Effector memory CD4-positive, alpha-beta T cell (primary cell): ENCODE data around the gene TAF5.

Source experiments
- DNase-seq, 3 donors: peaks; one replicate each; pipeline ENCODE4 v3.0.0-alpha.2; 2020
- H3K27ac ChIP-seq: 2 replicates; pipeline ENCODE4 v1.7.0; 2013; ENCODE audit warnings: mild to moderate bottlenecking, low read length, moderate library complexity; ENCODE audit not compliant: insufficient read depth, poor library complexity, severe bottlenecking
- H3K27me3 ChIP-seq: replicated peaks from 2 replicates; pipeline ENCODE4 v1.7.0; 2013; ENCODE audit warnings: mild to moderate bottlenecking, low read length; ENCODE audit not compliant: insufficient read depth, control insufficient read depth, poor library complexity, severe bottlenecking
- H3K36me3 ChIP-seq: 2 replicates; pipeline ENCODE4 v1.7.0; 2013; ENCODE audit warnings: mild to moderate bottlenecking, low read length, moderate library complexity; ENCODE audit not compliant: control insufficient read depth, insufficient read depth
- H3K4me1 ChIP-seq: 2 replicates; pipeline ENCODE4 v1.7.0; 2013; ENCODE audit warnings: low read length, mild to moderate bottlenecking; ENCODE audit not compliant: control insufficient read depth, insufficient read depth, poor library complexity, severe bottlenecking
- H3K4me3 ChIP-seq: 2 replicates; pipeline ENCODE4 v1.7.0; 2013; ENCODE audit warnings: low read length, low read depth, mild to moderate bottlenecking; ENCODE audit not compliant: insufficient read depth, poor library complexity, severe bottlenecking
- H3K9me3 ChIP-seq: 2 replicates; pipeline ENCODE4 v1.7.0; 2013; ENCODE audit warnings: mild to moderate bottlenecking, low read length, moderate library complexity; ENCODE audit not compliant: control insufficient read depth

Gene TAF5

DNA sequence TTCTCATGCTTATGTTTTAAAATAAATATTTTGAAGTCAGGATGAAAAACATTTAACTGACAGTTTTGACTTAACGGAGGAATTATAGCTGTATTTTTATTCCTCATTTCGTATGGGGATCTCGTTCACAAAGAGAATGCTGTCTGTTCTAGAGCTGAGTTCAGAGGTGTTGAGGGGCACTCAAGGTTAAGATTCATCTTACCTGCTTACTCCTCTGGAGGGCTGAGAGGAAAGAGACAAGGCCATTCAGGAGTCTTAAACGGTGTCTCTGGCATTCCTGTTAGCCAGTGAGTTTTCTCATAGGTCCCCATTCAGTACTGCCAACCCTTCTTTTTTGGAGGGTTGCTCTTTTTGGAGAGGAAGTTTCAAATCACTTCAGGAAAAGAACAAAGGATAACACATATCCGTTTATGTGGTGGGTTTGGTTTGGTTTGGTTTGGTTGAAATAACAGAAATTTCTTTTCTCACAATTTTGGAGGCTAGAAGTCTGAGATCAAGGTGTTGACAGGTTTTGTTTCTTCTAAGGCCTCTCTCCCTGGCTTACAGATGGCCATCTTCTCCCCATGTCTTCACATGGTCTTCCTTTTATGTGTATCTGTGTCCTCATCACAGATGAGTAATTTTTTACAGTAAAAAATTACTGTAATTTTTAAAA lies 61.3 kb downstream of the TAF5 start:
- Histone ChIP-seq H3K27me3 (no peaks in the 10 kb centered on the region), H3K9me3 (no peaks in the 10 kb centered on the region), H3K4me3 (peak overlapping the region; percentile 13), H3K36me3 (peaks cover 32% of the 10 kb centered on the region), H3K4me1 (peaks cover 18% of the 10 kb centered on the region), H3K27ac (no peak overlapping the region)
- no peak for DNase-seq

DNA sequence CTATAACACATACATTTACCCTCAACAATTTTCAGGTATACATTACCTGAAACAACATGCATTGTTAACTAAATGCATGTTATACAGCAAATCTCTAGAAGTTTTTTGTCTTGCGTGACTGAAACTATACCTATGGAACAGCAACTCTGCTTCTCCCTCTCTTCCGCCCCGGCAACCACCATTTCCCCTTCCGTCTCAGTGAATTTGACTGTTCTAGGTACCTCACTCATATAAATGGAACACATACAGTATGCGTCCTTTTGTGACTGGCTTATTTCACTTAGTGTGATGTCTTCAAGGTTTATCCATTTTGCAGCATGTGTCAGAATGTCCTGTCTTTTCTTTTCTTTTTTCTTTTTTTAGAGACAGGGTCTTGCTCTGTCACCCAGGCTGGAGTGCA lies 61.9 kb downstream of the TAF5 start:
- peak overlapping the region; percentile 13 for H3K4me3 ChIP-seq
- H3K36me3 ChIP-seq = peaks cover 32% of the 10 kb centered on the region
- no peak overlapping the region for H3K27ac ChIP-seq
- H3K27me3 ChIP-seq = no peaks in the 10 kb centered on the region
- no peak for DNase-seq
- peaks cover 18% of the 10 kb centered on the region for H3K4me1 ChIP-seq
- no peaks in the 10 kb centered on the region for H3K9me3 ChIP-seq

DNA sequence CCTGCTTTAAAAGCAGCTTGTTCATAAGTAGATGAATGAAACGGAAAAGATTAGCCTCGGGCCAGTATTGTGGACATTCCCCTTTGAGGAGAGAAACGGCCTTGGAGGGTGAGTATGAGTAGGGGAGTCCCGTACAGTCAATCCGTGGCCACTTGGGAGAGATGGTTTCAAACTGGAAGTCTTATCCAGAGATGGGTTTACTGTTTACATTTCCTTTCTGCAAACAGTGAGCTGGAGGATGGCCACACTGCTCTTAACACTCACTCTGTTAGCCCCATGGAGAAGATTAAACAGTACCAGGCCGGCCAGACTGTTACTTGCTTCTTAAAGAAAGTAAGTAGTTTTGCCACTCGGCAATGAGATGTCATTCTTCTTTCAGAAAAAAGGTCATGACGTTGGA lies 64.1 kb downstream of the TAF5 start:
- no peak for DNase-seq
- Histone ChIP-seq H3K27ac (no peak overlapping the region), H3K4me3 (no peak overlapping the region), H3K27me3 (no peaks in the 10 kb centered on the region), H3K4me1 (peaks cover 18% of the 10 kb centered on the region), H3K36me3 (peaks cover 36% of the 10 kb centered on the region), H3K9me3 (no peaks in the 10 kb centered on the region)

DNA sequence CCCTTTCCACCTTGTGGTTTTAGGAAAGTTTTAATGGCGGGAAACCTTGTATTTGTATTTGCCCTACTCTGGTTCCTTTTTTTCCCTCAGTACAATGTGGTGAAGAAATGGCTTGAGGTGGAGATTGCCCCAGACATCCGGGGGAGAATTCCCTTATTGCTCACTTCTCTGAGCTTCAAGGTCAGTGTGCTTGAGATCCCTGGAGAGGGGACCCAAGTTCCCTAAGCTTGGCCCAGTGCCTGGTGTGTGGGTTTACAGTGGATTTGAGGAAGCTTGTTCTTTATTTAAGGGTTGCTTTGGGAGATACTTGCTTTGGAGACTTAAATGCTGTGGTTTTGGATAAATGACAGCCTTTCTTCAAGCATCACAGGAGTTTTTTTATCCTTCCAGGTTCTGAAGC lies 66.1 kb downstream of the TAF5 start:
- peaks cover 40% of the 10 kb centered on the region for H3K36me3 ChIP-seq
- H3K27ac ChIP-seq = no peak overlapping the region
- peaks cover 13% of the 10 kb centered on the region for H3K4me1 ChIP-seq
- H3K4me3 ChIP-seq = no peak overlapping the region
- DNase-seq = no peak
- H3K9me3 ChIP-seq = no peaks in the 10 kb centered on the region
- H3K27me3 ChIP-seq = no peaks in the 10 kb centered on the region
